HepG2 (cell line): ENCODE results near the gene MACROD2. TPM values are rescaled to one million over a fixed set of nuclear protein-coding genes. Genes with fewer than 3 reads are reported as not detected.

Experiments used
- ATAC-seq: fragments of 200-7000 bp; cut with Tn5 transposase; 3 replicates; pipeline ENCODE4 v1.9.1; 2020; ENCODE audit warnings: mild to moderate bottlenecking, moderate library complexity
- BruUV-seq: library from RNA; stranded (reverse); fragments of 400-500 nt; replicated peaks from 2 replicates; lab custom pipeline; 2021; lab: Mats Ljungman, UMichigan
- CTCF ChIA-PET: fragments of 300-600 bp; formaldehyde crosslinking; extraction: SDS; loops from one replicate; lab custom pipeline; 2021; ENCODE audit warnings: low total read pairs, inconsistent platforms, low intra/inter-chr PET ratio; lab: Yijun Ruan, JAX
- POLR2A ChIA-PET: fragments of 350-600 bp; sonication (Branson Sonifier 250); formaldehyde crosslinking; loops from one replicate; lab custom pipeline; 2020; ENCODE audit warnings: antibody characterized with exemption, inconsistent platforms; lab: Yijun Ruan, JAX
- DNase-seq: peaks from one replicate; pipeline ENCODE4 v3.0.0-alpha.2; 2015; ENCODE audit warnings: low spot score
- FAIRE-seq: peaks from 3 replicates; lab custom pipeline; 2011; peaks lifted over from hg19 to GRCh38; lab: Jason Lieb, UNC
- H2AFZ ChIP-seq: one replicate; pipeline ENCODE4 v1.6.1; 2011; ENCODE audit warnings: low read length, inconsistent platforms
- H3K27ac ChIP-seq: fragments of 300-600 bp; 3 replicates; pipeline ENCODE4 v1.8.0; 2011; ENCODE audit warnings: mixed run types, mild to moderate bottlenecking, mixed read lengths, low read length, inconsistent platforms; ENCODE audit not compliant: insufficient read depth; ENCODE audit errors: extremely low read length
- H3K27me3 ChIP-seq, 2 experiments: fragments of 200-600 bp in 1 of 2; 2 replicates in 1 of 2; 3 replicates in 1 of 2; pipeline versions ENCODE4 v1.6.0 to v1.8.0; 2011; ENCODE audit warnings: low read length in 2 of 2, mild to moderate bottlenecking in 2 of 2, moderate library complexity in 2 of 2, inconsistent platforms in 1 of 2; ENCODE audit not compliant: insufficient read depth in 2 of 2, control insufficient read depth in 1 of 2
- H3K36me3 ChIP-seq, 2 experiments: fragments of 200-600 bp in 1 of 2; replicated peaks in 1 of 2; 2 replicates in 1 of 2; 3 replicates in 1 of 2; pipeline versions ENCODE4 v1.5.1 to v1.8.0; 2011; ENCODE audit warnings: low read length in 2 of 2, inconsistent platforms in 1 of 2; ENCODE audit not compliant: insufficient read depth in 2 of 2, control insufficient read depth in 1 of 2
- H3K4me1 ChIP-seq: 2 replicates; pipeline ENCODE4 v1.5.1; 2012; ENCODE audit warnings: low read length, inconsistent platforms; ENCODE audit not compliant: insufficient read depth
- H3K4me2 ChIP-seq: 2 replicates; pipeline ENCODE4 v1.6.0; 2011; ENCODE audit warnings: low read depth, low read length, inconsistent platforms
- H3K4me3 ChIP-seq, 3 experiments: fragments of 200-600 bp in 1 of 3; sonication (generic), shearing (Covaris generic) in 1 of 3; replicated peaks in 1 of 3; 2 replicates each; pipeline ENCODE4 v1.5.1; 2011 to 2016; ENCODE audit warnings: low read length in 3 of 3, inconsistent platforms in 2 of 3, low read depth in 2 of 3, mild to moderate bottlenecking in 2 of 3, control low read depth in 1 of 3, mixed read lengths in 1 of 3; ENCODE audit not compliant: insufficient read depth in 1 of 3
- H3K79me2 ChIP-seq: one replicate; pipeline ENCODE4 v1.6.1; 2011; ENCODE audit warnings: low read length, inconsistent platforms; ENCODE audit not compliant: insufficient read depth
- H3K9ac ChIP-seq: 2 replicates; pipeline ENCODE4 v1.6.0; 2011; ENCODE audit warnings: mild to moderate bottlenecking, low read depth, low read length, inconsistent platforms; ENCODE audit not compliant: insufficient read depth
- H3K9me3 ChIP-seq: 2 replicates; pipeline ENCODE4 v1.5.1; 2012; ENCODE audit warnings: mild to moderate bottlenecking, low read length
- H4K20me1 ChIP-seq: 2 replicates; pipeline ENCODE4 v1.6.0; 2011; ENCODE audit warnings: inconsistent platforms, mild to moderate bottlenecking, low read length, moderate library complexity; ENCODE audit not compliant: insufficient read depth
- HHEX ChIP-seq: IDR thresholded peaks from 2 replicates; pipeline ENCODE4 v1.6.1; 2016; ENCODE audit warnings: control low read depth
- NCOA5 ChIP-seq: sonication (generic); formaldehyde crosslinking; IDR thresholded peaks from 2 replicates; pipeline ENCODE4 v1.4.0; 2020; ENCODE audit warnings: missing genetic modification reagents
- NFE2 ChIP-seq: sonication (generic); formaldehyde crosslinking; IDR thresholded peaks from 2 replicates; pipeline ENCODE4 v1.4.0; 2020; ENCODE audit warnings: missing genetic modification reagents
- SNAI1 ChIP-seq: sonication (generic); formaldehyde crosslinking; IDR thresholded peaks from 2 replicates; pipeline ENCODE4 v1.5.0; 2020; ENCODE audit warnings: mild to moderate bottlenecking, missing genetic modification reagents, borderline replicate concordance
- ZNF562 ChIP-seq: sonication (generic); formaldehyde crosslinking; IDR thresholded peaks from 2 replicates; pipeline ENCODE4 v1.8.0; 2022; ENCODE audit warnings: missing genetic modification reagents, borderline replicate concordance
- ZNF614 ChIP-seq: IDR thresholded peaks from 2 replicates; pipeline ENCODE4 v1.6.1; 2018; ENCODE audit warnings: missing biosample characterization, missing genetic modification reagents, inconsistent platforms, borderline replicate concordance
- ZNF713 ChIP-seq: sonication (generic); formaldehyde crosslinking; IDR thresholded peaks from 2 replicates; pipeline ENCODE4 v1.4.0; 2020; ENCODE audit warnings: mild to moderate bottlenecking, missing genetic modification reagents
- ZSCAN31 ChIP-seq: sonication (generic); formaldehyde crosslinking; IDR thresholded peaks from 2 replicates; pipeline ENCODE4 v1.5.0; 2020; ENCODE audit warnings: low read depth, mild to moderate bottlenecking, missing genetic modification reagents
- WGBS: methylation state at CpG from one replicate; pipeline ENCODE4 v1.1.6; 2017; ENCODE audit warnings: low lambda C conversion rate; 5-methylcytosine and 5-hydroxymethylcytosine counted together
- in situ Hi-C: cut with HindIII; loops from 2 replicates; pipeline ENCODE4 v1.10.0; 2017; ENCODE audit warnings: low pct_unique_long_range_greater_than_20kb; ENCODE audit not compliant: extremely low pct_ligation_motif_present
- intact Hi-C: fragments of 100-400 bp; cut with micrococcal nuclease; formaldehyde crosslinking; loops from one replicate; pipeline ENCODE4 v1.10.0; 2022; ENCODE audit not compliant: unreplicated experiment
- polyA plus RNA-seq, 8 experiments: library from polyadenylated mRNA; depleted of rRNA in 3 of 8; stranded (reverse) in 7 of 8; unstranded in 1 of 8; fragments of >200 nt; fragmentation: Illumina TruSeq in 4 of 8; extraction: Trizol in 4 of 8; gene quantifications; 2 replicates each; pipeline versions ENCODE4 v1.2.1 to v1.2.3, GENCODE V29; 2011 to 2016; ENCODE audit warnings: low read depth in 4 of 8, missing spikeins in 1 of 8, mixed read lengths in 1 of 8; ENCODE audit not compliant: insufficient read depth in 1 of 8
- total RNA-seq, 5 experiments: library from RNA; depleted of rRNA; stranded (reverse); fragments of >200 nt; fragmentation: Illumina TruSeq; extraction: Trizol; gene quantifications; 2 replicates each; pipeline ENCODE4 v1.2.3, GENCODE V29; 2016; ENCODE audit warnings: low read depth in 1 of 5
- TF ChIP-seq, protein P1 (sequence below): sonication (generic); formaldehyde crosslinking; IDR thresholded peaks from 2 replicates; pipeline ENCODE4 v1.4.0; 2020; ENCODE audit warnings: mild to moderate bottlenecking, missing genetic modification reagents
- TF ChIP-seq, protein P2 (sequence below): sonication (generic); formaldehyde crosslinking; IDR thresholded peaks from 2 replicates; pipeline ENCODE4 v1.4.0; 2020; ENCODE audit warnings: missing genetic modification reagents
- TF ChIP-seq, protein P3 (sequence below): sonication (generic); formaldehyde crosslinking; conservative IDR thresholded peaks from 2 replicates; pipeline ENCODE4 v1.8.0; 2022; ENCODE audit warnings: low read depth, missing genetic modification reagents

The MACROD2 gene
- total and polyA plus RNA-seq, 2 of the 13 experiments (the other 11 are each of a cell fraction or from before 2014, with no cell fraction given): 0.13 to 0.51 TPM

DNA sequence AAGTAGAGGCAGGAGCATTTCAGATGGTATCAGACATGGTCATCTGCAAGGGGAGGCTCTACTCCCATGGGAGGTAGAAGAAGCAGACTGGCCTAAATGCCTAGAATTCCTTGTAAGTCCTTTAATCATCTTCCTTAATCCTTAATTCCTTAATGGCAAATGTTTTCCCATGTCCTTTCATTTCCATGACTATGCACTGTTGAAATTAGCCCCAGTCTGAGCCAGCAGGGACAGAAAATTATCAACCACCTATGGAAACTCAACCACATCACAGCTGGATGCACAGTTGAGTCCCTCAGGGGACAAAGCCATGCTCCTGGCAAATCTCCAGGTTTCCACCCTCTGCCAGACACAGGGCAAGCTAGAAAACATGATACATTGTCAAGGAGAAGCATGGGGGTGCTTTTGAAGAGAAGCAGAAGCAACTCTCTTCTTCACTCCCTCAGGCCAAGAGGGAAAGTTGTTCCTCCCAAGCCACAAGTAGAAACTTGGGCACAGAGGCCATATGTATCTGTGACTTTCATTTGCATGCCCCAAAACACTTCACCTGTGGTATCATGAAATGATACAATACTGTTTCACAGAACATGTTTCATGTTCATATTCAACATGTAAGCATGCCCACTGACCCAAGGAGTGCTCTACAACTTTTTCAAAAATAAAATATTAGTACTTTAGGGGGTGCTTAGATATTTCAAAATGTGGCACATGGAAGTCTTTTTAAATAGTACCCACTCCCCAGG, 1894.4 kb downstream of the MACROD2 start:
- Histone ChIP-seq H3K4me3 (no peak overlapping the region), H4K20me1 (no peaks in the 10 kb centered on the region), H3K9ac (no peak overlapping the region), H3K27ac (no peak overlapping the region), H3K79me2 (no peaks in the 10 kb centered on the region), H3K36me3 (no peaks in the 10 kb centered on the region), H3K4me2 (no peak overlapping the region), H3K27me3 (no peaks in the 10 kb centered on the region), H3K9me3 (peaks cover 88% of the 10 kb centered on the region), H3K4me1 (no peaks in the 10 kb centered on the region), H2AFZ (no peak overlapping the region)
- BruUV-seq: no TSS peak
- no peak for TF ChIP-seq ZNF562 (CRISPR knock-in tag)
- no peak for TF ChIP-seq NFE2 (CRISPR knock-in tag)
- no peak for TF ChIP-seq SNAI1
- no peak for TF ChIP-seq NCOA5 (CRISPR knock-in tag)
- no peak for ATAC-seq
- in situ Hi-C loops (no loop called here), intact Hi-C loops (no loop called here)
- POLR2A ChIA-PET: no interaction called here
- FAIRE-seq: no peak
- CTCF ChIA-PET: no interaction called here
- DNase-seq: no peak

DNA sequence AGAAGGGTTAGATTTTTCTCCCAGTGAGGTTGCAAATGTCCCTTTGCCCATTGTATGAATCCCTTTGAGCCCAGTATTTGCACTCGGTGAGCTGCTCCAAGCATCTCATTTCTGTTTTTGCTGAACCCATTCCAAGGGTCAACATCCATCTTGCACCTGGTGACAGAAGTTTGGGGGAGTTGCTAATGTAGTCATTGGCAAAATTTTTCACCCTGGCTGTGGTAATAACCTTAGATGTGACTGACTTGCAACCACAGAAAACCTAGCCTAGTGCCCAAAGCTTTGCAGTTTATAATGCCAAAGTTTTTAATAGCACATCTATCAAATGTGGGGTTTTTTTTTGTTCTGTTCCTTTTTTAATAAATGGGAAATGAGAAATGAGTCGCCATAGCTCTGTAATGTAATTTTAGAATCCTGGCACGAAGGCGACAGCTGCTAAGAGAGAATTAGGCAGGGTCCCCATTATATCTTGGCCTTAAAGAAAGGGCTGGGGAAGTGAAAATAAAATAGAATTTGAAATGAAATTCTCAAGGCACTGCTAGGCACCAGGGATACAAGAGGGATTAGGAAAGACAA, 1895.2 kb downstream of the MACROD2 start:
- WGBS: 29% methylated on average over 4 of the region's 4 CpGs
- ATAC-seq (no peak), DNase-seq (no peak), FAIRE-seq (no peak)
- ChIA-PET POLR2A (no interaction called here), CTCF (no interaction called here)
- Histone ChIP-seq H3K27me3 (no peaks in the 10 kb centered on the region), H2AFZ (no peak overlapping the region), H3K4me2 (no peak overlapping the region), H4K20me1 (no peaks in the 10 kb centered on the region), H3K79me2 (no peaks in the 10 kb centered on the region), H3K4me1 (no peaks in the 10 kb centered on the region), H3K36me3 (no peaks in the 10 kb centered on the region), H3K4me3 (no peak overlapping the region), H3K9ac (no peak overlapping the region), H3K27ac (no peak overlapping the region), H3K9me3 (peaks cover 87% of the 10 kb centered on the region)
- intact Hi-C loops (no loop called here), in situ Hi-C loops (no loop called here)
- BruUV-seq: no TSS peak
- TF ChIP-seq ZNF614 (CRISPR knock-in tag) (no peak), ZNF713 (no peak), HHEX (CRISPR knock-in tag) (no peak), ZSCAN31 (CRISPR knock-in tag) (no peak)
- TF ChIP-seq, protein P1, sequence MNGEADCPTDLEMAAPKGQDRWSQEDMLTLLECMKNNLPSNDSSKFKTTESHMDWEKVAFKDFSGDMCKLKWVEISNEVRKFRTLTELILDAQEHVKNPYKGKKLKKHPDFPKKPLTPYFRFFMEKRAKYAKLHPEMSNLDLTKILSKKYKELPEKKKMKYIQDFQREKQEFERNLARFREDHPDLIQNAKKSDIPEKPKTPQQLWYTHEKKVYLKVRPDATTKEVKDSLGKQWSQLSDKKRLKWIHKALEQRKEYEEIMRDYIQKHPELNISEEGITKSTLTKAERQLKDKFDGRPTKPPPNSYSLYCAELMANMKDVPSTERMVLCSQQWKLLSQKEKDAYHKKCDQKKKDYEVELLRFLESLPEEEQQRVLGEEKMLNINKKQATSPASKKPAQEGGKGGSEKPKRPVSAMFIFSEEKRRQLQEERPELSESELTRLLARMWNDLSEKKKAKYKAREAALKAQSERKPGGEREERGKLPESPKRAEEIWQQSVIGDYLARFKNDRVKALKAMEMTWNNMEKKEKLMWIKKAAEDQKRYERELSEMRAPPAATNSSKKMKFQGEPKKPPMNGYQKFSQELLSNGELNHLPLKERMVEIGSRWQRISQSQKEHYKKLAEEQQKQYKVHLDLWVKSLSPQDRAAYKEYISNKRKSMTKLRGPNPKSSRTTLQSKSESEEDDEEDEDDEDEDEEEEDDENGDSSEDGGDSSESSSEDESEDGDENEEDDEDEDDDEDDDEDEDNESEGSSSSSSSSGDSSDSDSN (CRISPR knock-in tag): no peak
- TF ChIP-seq, protein P2, sequence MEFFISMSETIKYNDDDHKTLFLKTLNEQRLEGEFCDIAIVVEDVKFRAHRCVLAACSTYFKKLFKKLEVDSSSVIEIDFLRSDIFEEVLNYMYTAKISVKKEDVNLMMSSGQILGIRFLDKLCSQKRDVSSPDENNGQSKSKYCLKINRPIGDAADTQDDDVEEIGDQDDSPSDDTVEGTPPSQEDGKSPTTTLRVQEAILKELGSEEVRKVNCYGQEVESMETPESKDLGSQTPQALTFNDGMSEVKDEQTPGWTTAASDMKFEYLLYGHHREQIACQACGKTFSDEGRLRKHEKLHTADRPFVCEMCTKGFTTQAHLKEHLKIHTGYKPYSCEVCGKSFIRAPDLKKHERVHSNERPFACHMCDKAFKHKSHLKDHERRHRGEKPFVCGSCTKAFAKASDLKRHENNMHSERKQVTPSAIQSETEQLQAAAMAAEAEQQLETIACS: no peak
- TF ChIP-seq, protein P3, sequence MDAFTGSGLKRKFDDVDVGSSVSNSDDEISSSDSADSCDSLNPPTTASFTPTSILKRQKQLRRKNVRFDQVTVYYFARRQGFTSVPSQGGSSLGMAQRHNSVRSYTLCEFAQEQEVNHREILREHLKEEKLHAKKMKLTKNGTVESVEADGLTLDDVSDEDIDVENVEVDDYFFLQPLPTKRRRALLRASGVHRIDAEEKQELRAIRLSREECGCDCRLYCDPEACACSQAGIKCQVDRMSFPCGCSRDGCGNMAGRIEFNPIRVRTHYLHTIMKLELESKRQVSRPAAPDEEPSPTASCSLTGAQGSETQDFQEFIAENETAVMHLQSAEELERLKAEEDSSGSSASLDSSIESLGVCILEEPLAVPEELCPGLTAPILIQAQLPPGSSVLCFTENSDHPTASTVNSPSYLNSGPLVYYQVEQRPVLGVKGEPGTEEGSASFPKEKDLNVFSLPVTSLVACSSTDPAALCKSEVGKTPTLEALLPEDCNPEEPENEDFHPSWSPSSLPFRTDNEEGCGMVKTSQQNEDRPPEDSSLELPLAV: no peak
